SK-N-MC (cell line): ENCODE measurements around the gene CABCOCO1.
A peak's percentile ranks its signal among the peaks of the same experiment; 100 is the strongest.
"Not testable (repeated sequence)": the region's sequence is repeated elsewhere in the genome, so short reads cannot be mapped to it uniquely, and the experiment has no call there.

Experiments used
- DNase-seq: peaks from one replicate; pipeline ENCODE4 v3.0.0-alpha.2; 2011; ENCODE audit warnings: low read depth, low spot score
- H3K27ac ChIP-seq: fragments of 200-600 bp; sonication (generic); 2 replicates; pipeline ENCODE4 v1.5.1; 2016; ENCODE audit warnings: mixed run types
- H3K36me3 ChIP-seq: fragments of 200-600 bp; sonication (generic); 2 replicates; pipeline ENCODE4 v1.6.1; 2017; ENCODE audit warnings: antibody characterized with exemption, low read length, mixed read lengths; ENCODE audit not compliant: insufficient read depth
- H3K4me3 ChIP-seq: fragments of 200-600 bp; sonication (generic); 2 replicates; pipeline ENCODE4 v1.5.1; 2016
- H3K9ac ChIP-seq: fragments of 200-600 bp; sonication (generic); 2 replicates; pipeline ENCODE4 v1.8.0; 2017; ENCODE audit warnings: mixed run types, mixed read lengths; ENCODE audit not compliant: insufficient read length
- H3K9me3 ChIP-seq: fragments of 200-600 bp; sonication (generic); 2 replicates; pipeline ENCODE4 v1.6.1; 2017; ENCODE audit warnings: low read depth, mild to moderate bottlenecking, antibody characterized with exemption, low read length, moderate library complexity, mixed read lengths
- EZH2 ChIP-seq: fragments of 200-600 bp; sonication (generic); IDR thresholded peaks from one replicate; pipeline ENCODE4 v1.6.1; 2017; ENCODE audit warnings: antibody characterized with exemption
- FOXP2 ChIP-seq: optimal IDR thresholded peaks from 2 replicates; pipeline ENCODE3; 2011; ENCODE audit warnings: mild to moderate bottlenecking, moderate library complexity; ENCODE audit not compliant: insufficient read depth; ENCODE audit errors: extremely low read length, control extremely low read depth
- POLR2AphosphoS5 ChIP-seq: IDR thresholded peaks from 2 replicates; pipeline ENCODE4 v1.6.1; 2012; ENCODE audit warnings: mild to moderate bottlenecking, low read depth, low read length, borderline replicate concordance

The CABCOCO1 gene

DNA sequence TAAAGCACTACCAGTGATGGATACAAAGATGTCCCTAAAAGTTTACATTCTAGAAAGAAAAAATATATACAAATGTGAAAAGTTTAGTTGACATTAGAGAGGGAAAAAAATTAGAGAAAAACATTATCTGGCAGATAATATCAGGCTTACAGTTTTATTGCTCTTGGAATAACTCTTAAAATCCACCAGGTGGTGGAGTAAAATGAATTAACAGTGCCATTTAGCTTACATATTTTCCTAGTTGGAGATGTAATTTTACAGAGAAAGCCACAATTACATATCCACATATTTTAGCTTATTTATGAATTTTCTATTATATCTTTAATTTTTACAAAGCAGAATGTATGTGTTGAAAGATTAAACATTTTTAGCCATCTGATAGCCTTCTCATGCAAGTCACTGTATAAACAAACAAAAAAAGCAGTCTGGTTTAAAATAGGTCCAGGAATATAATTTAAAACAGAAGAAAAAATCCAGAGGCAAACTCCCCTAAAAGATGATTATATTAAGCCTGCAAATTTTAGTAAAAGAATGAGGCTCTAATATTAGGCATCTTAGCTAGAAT is 6.5 kb downstream of the CABCOCO1 start:
- Histone ChIP-seq H3K36me3 (no peaks in the 10 kb centered on the region), H3K9me3 (no peaks in the 10 kb centered on the region), H3K4me3 (no peak overlapping the region), H3K9ac (no peak overlapping the region), H3K27ac (no peak overlapping the region)
- TF ChIP-seq POLR2AphosphoS5 = no peak
- TF ChIP-seq EZH2 = no peak
- no peak for TF ChIP-seq FOXP2
- DNase-seq = no peak

DNA sequence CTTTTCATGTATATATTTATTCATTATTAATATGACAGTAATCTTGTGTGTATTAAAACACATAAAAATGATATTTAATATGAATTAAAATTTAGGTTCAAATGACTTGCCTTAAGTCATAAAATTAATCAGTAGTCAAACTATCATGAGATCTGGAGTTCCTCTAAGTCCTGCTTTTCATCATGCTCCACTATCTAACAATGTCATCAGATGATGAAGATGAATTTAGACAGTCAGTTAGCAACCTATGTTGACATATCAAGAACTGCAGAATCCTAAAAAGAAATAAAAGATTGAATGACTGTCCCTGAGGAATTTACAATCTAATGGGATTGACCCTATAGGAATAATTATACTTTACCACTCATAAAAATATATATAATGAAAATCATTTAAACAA is 7.1 kb downstream of the CABCOCO1 start:
- no peak overlapping the region for H3K4me3 ChIP-seq
- TF ChIP-seq FOXP2 = no peak
- TF ChIP-seq POLR2AphosphoS5 = no peak
- TF ChIP-seq EZH2 = no peak
- H3K27ac ChIP-seq = no peak overlapping the region
- no peaks in the 10 kb centered on the region for H3K36me3 ChIP-seq
- no peak overlapping the region for H3K9ac ChIP-seq
- no peak for DNase-seq
- no peaks in the 10 kb centered on the region for H3K9me3 ChIP-seq

DNA sequence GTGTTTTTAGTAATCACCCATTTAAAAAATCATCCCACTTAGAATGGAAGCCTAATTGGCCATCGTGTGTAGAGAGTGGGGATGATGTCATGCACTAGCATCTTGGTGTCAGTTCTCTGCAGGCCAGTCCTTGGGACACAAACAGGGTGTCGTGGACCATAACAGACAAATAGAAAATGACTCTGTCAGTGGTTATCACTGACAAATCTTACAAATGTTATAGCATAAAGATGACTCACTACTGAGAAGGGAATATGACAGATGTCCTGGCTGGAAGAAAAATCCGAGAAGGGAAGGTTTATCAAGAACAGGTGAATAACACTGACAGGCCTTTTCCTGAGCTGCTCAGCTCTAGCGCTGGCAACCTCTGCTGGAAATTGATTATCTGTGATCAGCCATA is 10.6 kb downstream of the CABCOCO1 start:
- Histone ChIP-seq H3K4me3 (no peak overlapping the region), H3K9ac (no peak overlapping the region), H3K36me3 (no peaks in the 10 kb centered on the region), H3K27ac (no peak overlapping the region), H3K9me3 (no peaks in the 10 kb centered on the region)
- no peak for DNase-seq
- no peak for TF ChIP-seq POLR2AphosphoS5
- no peak for TF ChIP-seq FOXP2
- no peak for TF ChIP-seq EZH2

DNA sequence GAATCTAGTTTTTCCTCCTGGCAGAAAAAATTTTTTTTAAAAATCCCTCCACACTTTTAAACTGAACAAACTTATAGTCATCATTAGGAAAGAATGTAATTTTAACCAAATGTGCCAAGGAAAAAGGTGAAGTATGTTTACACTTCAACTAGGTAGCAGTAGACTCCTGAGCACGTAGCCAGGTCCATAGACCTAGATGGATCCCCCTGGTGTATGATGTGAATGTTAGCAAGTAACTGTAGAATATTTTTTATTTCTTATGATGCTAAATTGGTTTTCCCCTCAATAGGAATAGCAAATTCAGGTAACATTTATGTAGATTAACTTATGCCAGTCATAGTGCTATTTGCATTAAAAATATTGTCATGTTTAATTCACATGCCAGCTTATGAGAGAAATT is 19.6 kb downstream of the CABCOCO1 start:
- no peak overlapping the region for H3K27ac ChIP-seq
- H3K4me3 ChIP-seq = no peak overlapping the region
- TF ChIP-seq POLR2AphosphoS5 = no peak
- TF ChIP-seq EZH2 = no peak
- TF ChIP-seq FOXP2 = no peak
- H3K36me3 ChIP-seq = no peaks in the 10 kb centered on the region
- no peak overlapping the region for H3K9ac ChIP-seq
- no peak for DNase-seq
- H3K9me3 ChIP-seq = no peaks in the 10 kb centered on the region

DNA sequence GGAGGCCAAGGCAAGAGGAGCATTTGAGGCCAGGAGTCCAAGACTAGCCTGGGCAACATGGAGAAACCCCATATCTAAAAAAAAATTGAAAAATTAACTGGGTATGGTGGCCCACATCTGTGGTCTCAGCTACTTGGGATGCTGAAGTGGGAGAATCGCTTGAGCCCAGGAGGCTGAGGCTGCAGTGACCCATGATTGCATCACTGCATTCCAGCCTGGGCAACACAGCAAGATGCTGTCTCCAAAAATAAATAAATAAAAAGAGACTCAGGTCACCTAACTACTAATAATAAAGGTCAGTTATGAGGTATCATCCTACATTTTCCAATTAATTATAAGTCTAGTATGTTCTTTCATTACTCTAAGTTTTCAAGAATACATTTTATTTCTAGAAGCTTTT is 20.6 kb downstream of the CABCOCO1 start:
- H3K4me3 ChIP-seq = no peak overlapping the region
- no peak overlapping the region for H3K9ac ChIP-seq
- no peak overlapping the region for H3K27ac ChIP-seq
- no peaks in the 10 kb centered on the region for H3K9me3 ChIP-seq
- TF ChIP-seq FOXP2 (no peak), POLR2AphosphoS5 (no peak), EZH2 (no peak)
- no peak for DNase-seq
- H3K36me3 ChIP-seq = no peaks in the 10 kb centered on the region

DNA sequence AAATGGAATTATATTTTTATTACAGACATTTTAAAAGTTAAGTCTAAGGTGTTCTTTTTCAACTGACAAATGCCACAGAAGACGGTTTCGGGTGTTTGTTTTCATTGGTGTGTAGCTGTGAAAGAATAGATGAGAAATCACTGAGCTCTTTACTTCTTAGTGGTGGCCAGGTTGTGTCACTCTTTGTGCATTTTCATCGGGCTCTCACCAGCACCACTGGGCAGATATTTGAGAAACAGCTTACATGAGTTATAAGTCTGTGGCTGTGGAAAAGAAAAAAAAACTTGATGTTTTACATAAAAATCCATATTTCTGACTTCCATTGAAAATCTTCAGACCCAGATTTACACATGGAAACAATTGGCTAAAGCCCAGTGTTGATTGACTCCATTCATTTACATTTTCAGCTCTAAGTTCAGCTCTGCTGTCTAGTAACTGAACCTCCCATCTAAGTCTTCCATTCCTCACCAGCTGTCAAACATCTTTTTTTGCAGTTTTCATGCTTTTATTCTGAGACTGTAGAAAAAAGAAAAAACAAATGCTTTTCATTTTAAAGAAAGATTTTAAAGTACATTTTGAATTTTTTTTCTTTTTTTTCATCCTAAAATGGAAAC is 22.3 kb downstream of the CABCOCO1 start:
- H3K4me3 ChIP-seq = no peak overlapping the region
- no peak overlapping the region for H3K27ac ChIP-seq
- no peak for DNase-seq
- TF ChIP-seq POLR2AphosphoS5 (no peak), FOXP2 (no peak), EZH2 (no peak)
- H3K36me3 ChIP-seq = no peaks in the 10 kb centered on the region
- H3K9me3 ChIP-seq = no peaks in the 10 kb centered on the region
- H3K9ac ChIP-seq = no peak overlapping the region

DNA sequence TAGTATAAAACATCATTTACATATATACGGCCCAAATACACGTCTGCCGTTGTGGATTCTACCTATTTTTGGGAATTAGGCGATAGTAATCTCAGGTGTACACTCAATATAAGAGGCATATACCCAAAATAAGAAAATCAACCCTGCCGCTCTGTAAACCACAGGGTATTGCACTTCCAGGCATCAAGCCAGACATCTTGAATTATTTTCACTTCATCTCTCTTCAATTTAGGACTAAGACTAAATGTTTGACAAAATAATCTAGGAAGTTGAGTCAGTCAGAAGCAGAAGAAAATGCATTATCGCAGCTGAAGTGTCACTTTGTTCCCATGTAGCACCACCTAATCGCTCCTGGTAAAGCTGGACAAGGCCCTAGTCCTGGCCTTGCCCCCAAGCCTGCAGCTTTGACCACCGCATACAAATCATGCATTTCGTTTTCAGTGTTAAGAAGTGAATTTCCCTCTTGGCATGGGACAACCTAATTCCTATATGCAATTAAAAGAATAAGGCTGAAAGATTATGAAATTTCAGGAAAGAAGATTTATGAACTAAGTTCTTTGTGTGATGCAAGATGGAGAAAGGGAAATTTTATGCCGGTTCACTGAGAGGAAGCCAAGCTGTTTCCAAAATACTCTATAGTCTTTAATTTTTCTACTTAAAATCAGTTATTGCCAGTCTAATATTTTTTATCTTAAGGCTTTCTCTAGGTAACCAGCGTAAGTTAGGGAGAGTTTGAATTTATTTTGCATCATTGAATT is 26.0 kb downstream of the CABCOCO1 start:
- peak overlapping the region; percentile 60; the same call in 1 of the 2 replicates for H3K27ac ChIP-seq
- no peak overlapping the region for H3K9ac ChIP-seq
- no peaks in the 10 kb centered on the region for H3K36me3 ChIP-seq
- H3K9me3 ChIP-seq = no peaks in the 10 kb centered on the region
- TF ChIP-seq FOXP2 = no peak
- no peak for TF ChIP-seq EZH2
- no peak for TF ChIP-seq POLR2AphosphoS5
- DNase-seq = no peak
- no peak overlapping the region for H3K4me3 ChIP-seq

DNA sequence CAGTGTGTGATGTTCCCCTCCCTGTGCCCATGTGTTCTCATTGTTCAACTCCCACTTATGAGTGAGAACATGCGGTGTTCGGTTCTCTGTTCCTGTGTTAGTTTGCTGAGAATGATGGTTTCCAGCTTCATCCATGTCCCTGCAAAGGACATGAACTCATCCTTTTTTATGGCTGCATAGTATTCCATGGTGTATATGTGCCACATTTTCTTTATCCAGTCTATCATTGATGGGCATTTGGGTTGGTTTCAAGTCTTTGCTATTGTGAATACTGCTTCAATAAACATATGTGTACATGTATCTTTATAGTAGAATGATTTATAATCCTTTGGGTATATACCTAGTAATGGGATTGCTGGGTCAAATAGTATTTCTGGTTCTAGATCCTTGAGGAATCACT is 28.9 kb downstream of the CABCOCO1 start:
- not testable (repeated sequence) for H3K9ac ChIP-seq, H3K9me3 ChIP-seq, H3K4me3 ChIP-seq, DNase-seq, H3K27ac ChIP-seq, H3K36me3 ChIP-seq
